KOPT-K1 (cell line): ENCODE measurements around the gene TBX4.
"Not testable (repeated sequence)": the region's sequence is repeated elsewhere in the genome, so short reads cannot be mapped to it uniquely, and the experiment has no call there.

ENCODE experiments used
- H3K27ac ChIP-seq: fragments of 200-600 bp; sonication (generic); 2 replicates; pipeline ENCODE4 v1.5.1; 2016; ENCODE audit warnings: antibody characterized with exemption, mild to moderate bottlenecking, low read depth, low read length; ENCODE audit not compliant: poor library complexity, severe bottlenecking
- H3K36me3 ChIP-seq: fragments of 200-600 bp; sonication (generic); 2 replicates; pipeline ENCODE4 v1.5.1; 2017; ENCODE audit warnings: antibody characterized with exemption, mild to moderate bottlenecking, low read length, moderate library complexity; ENCODE audit not compliant: insufficient read depth
- H3K9me3 ChIP-seq: fragments of 200-600 bp; sonication (generic); 2 replicates; pipeline ENCODE4 v1.5.1; 2017; ENCODE audit warnings: antibody characterized with exemption, low read length, mild to moderate bottlenecking; ENCODE audit not compliant: insufficient read depth, poor library complexity, severe bottlenecking

TBX4 gene

DNA sequence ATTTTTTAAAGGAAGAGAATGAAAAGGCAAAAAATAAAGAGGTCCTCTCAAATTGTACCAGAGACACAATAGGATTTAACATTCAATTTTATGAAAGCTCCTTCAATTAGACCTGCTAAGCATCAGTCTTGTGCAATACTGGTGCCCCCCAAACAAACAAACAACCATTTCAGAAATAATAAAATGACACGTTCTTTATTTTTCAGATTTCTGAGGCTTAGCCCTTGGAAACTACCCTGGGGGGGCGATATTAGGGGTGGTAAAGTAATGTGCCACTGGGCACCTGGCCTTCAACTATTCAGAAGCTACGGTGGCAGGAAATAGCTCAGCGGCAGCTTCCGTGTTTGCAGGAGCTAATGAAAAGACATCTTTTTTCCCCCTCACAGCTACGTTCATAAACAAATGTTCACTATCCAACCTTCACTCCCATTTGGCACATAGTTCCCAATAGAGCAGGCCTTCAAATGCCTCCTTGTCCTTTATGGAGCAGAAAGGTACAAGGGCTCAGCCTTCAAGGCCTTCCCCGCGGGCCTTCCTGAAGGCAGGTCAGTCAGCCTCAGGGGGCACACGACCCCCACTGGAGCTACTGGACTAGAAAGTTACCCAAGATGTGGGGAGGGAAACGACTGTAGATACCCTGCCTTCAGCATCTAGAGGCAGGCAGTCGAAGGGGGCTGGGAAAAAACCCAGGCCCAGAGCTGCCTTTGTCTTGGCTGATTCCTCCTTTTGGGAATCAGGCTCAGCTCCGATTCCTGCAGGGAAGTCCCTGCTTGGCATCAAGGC lies 44.1 kb downstream of the TBX4 start:
- no peaks in the 10 kb centered on the region for H3K9me3 ChIP-seq
- H3K36me3 ChIP-seq, result no peaks in the 10 kb centered on the region
- H3K27ac ChIP-seq, result no peak overlapping the region

DNA sequence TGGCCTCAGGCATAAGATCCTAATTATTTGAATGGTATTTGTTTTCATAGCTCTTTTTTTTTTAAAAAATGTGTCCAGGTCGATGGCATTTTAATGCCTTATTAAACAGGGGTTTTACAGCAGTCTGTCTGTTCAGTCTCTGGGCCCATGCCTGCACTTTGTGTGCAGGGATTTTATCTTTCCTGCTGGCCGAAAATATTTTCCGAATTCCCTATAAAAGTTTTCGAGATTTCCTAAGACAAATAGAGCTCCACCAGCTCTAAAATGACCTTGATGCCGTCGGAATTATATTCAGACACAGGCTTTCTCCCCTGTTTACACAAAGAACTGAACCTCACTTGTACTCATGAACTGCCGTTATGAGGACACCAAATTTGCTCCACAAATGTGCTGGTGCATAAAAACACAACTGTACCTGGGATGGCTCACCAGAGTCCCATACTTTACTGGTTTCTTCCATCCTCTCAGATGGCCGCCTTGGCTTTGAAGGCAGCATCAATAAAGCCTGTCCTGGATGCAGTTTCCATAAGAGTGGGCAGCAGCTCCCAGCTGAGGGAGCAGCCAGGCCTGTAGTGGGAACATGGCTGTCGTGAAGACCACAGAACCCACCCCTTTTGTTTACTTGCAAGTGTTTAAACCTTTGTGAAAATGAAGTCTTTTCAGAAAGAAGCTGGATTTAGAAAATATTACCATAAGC lies 44.9 kb downstream of the TBX4 start:
- Histone ChIP-seq H3K9me3 (no peaks in the 10 kb centered on the region), H3K36me3 (no peaks in the 10 kb centered on the region), H3K27ac (no peak overlapping the region)

DNA sequence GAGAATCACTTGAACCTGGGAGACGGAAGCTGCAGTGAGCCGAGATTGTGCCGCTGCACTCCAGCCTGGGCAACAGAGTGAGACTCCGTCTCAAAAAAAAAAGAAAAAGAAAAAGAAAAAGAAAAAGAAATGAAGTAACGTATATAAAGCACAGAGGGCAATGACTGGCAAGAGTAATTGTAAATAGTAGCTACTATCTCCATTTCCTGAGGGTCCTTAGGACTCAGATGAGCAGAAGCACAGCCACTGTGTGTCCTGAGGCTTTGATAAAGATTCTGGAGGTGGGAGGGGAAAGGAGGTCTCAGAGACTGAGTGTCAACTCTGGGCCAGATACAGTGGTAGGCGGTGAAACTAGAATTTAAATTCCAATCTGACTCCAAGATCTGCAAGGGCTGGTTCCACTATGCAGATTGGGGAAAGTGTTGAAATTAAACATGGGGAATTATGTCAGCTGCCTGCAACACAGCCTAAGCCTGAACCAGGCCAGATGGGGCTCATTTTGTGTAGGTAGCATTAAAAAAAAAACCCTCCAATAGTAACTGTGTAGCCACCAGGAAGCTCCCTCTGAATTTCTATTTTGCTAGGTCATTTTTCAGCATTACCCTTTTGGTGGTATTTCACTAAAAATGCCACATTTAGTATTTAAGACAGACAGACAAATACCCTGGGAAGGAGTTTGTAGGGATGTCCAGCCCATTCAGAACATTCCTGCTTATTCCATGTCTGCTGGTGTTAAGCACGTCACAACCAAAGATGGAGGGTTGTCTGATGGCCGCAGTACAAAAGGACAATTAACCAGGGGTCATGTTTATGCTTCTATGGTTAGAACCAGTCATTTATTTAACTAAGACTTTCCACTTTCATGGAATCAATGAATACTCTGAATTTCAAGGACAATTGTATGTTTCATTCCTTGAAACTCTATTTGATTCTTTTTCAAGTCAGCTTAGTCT lies 46.1 kb downstream of the TBX4 start:
- Histone ChIP-seq H3K27ac (no peak overlapping the region), H3K9me3 (no peaks in the 10 kb centered on the region), H3K36me3 (no peaks in the 10 kb centered on the region)

DNA sequence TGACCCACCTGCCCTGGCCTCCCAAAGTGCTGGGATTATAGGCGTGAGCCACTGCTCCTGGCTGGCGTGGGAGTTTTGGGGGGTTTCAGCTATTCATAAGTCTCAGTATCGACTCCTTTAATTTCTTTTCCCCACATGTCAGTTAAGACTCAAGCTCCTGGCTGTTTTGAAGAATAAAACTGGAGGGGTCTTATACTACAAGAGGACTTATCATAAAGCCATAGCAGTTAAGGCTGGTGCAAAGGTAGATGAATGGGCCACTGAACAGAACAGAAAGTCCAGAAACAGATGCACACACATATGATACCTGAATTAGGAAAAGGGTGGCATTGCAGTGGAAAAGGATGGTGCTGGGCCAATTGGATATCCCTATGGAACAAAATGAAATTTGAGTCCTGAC lies 47.4 kb downstream of the TBX4 start:
- Histone ChIP-seq H3K9me3 (no peaks in the 10 kb centered on the region), H3K27ac (no peak overlapping the region), H3K36me3 (no peaks in the 10 kb centered on the region)

DNA sequence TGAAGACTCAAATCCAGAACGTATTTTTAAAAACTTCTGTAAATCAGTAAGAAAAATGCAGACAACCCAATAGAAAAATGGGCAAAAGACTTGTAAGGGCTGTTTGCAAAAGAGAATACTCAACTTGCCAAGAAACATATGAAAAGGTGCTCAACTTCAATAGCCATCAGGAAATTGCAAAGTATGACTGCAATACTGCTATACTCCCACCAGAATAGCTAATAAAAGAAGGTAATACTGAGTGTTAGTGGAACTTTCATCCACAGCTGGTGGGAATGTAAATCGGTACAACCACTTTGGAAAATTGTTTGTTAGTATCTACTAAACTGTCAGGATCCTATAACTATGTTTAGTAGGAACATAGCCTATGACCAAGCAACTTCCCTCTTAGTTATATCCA lies 48.1 kb downstream of the TBX4 start:
- Histone ChIP-seq H3K36me3 (no peaks in the 10 kb centered on the region), H3K9me3 (no peaks in the 10 kb centered on the region), H3K27ac (no peak overlapping the region)

DNA sequence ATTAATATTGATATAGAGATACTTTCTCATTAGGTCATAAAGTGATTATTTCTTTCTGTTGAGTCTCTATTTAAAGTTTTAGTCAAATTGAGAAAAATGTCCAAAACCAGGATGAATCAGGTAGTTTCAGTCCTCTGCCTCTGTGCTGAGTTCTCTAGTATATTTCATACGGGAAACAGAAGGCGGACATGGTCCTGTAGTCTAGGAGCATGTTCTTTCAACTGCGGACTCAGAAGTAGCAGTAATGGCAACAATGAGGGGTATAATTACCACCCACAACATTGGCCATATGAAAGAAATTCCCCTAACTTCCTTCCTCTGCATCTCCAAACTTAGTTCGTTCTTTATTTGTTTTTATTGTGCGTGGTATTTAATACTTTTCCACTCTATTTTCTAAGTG lies 50.1 kb downstream of the TBX4 start:
- no peak overlapping the region for H3K27ac ChIP-seq
- H3K9me3 ChIP-seq, result no peaks in the 10 kb centered on the region
- no peaks in the 10 kb centered on the region for H3K36me3 ChIP-seq

DNA sequence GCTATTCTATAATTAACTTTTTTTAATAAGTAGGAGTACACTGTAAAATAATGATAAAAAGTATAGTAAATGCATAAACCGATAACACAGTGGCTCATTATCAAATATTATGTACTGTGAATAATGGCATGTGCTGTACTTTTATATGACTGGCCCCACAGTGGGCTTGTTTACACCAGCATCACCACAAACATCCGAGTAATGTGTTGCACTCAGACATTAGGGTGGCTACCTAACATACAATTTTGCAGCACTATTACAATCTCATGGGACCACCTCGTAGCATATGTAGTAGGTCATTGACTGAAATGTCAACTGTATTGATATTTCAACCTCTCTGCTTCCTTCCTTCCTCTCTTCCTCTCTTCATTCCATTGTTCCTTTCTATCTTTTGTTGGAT lies 51.7 kb downstream of the TBX4 start:
- Histone ChIP-seq H3K9me3 (no peaks in the 10 kb centered on the region), H3K36me3 (no peaks in the 10 kb centered on the region), H3K27ac (no peak overlapping the region)

DNA sequence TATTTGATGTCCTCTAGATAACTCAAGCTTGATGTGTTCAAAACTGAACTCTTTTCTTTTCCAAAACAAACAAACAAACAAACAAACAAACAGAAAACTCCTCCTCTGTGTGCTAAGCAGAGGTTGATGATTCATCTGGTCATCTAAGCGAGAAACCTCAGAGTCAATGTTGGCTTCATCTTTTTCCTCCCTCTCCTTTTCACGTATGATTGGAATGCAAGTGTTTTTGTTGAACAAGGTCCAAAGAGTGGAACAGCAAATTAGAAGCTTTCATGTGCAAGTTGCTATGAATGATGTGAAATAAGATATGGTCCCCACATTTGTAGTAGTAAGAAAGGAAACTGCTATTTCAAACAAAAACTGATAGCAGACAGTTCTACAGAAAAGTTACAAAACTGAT lies 52.5 kb downstream of the TBX4 start:
- H3K9me3 ChIP-seq, result no peaks in the 10 kb centered on the region
- H3K36me3 ChIP-seq, result no peaks in the 10 kb centered on the region
- H3K27ac ChIP-seq, result no peak overlapping the region

DNA sequence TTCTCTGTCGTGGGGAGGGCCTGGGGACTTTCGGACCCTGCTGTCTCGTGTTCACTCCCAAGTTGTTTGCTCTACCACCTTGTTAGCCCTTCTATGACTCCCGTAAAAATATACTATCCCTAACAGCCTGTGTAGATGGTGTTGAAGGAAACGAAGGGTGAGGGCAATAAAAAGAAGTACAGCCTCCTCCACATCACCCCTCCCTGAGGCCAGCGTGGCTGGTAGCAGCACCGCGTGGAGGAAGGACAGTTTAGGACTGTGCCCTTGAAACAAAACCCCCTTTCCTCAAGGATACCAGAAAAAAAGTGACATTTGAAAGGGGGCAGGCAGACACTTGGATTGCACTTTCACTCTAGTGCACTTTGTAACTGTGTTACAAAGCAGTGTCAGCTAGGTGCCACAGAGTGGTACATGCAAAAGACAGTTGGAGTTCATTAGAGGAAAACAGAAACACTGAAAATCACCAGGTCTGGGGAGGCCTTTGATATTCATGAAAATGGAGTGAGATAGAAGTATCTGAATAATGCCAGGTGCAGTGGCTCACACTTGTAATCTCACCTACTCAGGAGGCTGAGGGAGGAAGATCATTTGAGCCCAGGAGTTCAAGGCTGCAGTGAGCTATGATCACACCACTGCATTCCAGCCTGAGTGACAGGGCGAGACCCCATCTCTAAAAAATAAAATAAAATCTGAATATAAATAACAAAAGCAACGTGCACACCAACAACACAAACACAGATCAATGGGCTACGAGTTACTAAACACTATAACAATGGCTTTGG lies 53.8 kb downstream of the TBX4 start:
- Histone ChIP-seq H3K27ac (no peak overlapping the region), H3K36me3 (no peaks in the 10 kb centered on the region), H3K9me3 (no peaks in the 10 kb centered on the region)

DNA sequence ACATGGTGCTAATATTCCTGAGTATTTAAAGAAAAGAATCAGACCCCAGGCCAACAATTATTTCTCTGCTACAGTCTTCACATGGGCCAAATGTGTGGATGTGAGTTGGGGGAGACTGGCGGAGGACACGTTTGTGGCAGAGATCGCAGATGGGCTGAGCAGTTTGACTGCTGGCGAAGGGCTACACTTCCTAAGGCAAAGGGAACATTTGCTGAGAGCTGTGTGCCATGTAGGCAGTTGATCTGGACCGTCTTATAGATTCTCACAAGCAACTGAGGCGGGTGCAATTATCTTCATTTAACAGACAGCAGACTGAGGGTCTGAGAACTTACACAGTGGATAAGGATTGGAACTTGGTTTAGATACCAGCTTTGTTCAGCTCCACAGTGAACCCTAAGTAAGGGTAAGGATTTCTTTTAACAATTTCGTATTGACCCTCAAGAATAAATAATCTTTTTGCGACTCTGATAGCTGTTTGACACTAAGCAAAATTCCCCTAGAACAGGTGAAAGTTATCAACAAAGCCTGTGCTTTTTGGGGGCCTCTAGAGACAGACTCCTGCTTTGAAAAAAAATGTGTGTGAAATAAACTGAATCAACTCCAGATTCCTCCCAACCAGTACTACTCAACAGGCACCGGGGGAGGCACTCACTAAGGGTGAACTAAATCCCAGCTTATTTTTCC lies 55.3 kb downstream of the TBX4 start:
- H3K27ac ChIP-seq, result no peak overlapping the region
- H3K9me3 ChIP-seq, result no peaks in the 10 kb centered on the region
- no peaks in the 10 kb centered on the region for H3K36me3 ChIP-seq

DNA sequence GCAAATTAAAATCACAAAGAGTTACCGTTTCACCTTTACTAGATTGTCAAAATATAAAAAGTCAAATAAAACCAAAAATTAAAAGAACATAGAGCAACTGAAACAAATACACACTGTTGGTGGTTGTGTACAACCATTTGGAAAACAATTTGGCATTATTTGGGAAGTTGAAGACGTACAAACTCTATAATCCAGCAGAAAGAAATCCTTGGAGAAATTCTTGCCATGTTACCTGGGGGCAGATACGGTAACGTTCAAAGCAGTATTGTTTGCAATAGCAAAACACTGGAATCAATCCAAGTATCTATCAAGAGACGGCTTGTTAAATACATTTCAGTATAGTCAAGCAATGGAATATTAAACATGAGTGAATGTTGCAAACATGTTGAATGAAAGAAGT lies 56.7 kb downstream of the TBX4 start:
- no peaks in the 10 kb centered on the region for H3K9me3 ChIP-seq
- no peaks in the 10 kb centered on the region for H3K36me3 ChIP-seq
- no peak overlapping the region for H3K27ac ChIP-seq

DNA sequence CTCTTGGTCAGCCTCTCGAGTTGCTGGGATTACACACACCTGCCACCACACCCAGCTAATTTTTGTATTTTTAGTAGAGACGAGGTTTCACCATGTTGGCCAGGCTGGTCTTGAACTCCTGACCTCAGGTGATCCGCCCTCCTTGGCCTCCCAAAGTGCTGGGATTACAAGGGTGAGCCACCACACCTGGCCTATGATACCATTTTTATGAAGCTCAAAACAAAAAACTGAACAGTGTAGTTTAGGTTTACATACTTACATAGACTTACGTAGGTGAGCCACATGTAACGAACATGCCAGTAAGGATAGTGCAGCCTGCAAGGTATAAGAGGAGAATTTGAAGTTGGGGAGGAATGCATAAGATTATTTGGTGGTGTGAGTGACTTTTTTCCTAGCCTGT lies 57.2 kb downstream of the TBX4 start:
- not testable (repeated sequence) for H3K27ac ChIP-seq, H3K9me3 ChIP-seq, H3K36me3 ChIP-seq

DNA sequence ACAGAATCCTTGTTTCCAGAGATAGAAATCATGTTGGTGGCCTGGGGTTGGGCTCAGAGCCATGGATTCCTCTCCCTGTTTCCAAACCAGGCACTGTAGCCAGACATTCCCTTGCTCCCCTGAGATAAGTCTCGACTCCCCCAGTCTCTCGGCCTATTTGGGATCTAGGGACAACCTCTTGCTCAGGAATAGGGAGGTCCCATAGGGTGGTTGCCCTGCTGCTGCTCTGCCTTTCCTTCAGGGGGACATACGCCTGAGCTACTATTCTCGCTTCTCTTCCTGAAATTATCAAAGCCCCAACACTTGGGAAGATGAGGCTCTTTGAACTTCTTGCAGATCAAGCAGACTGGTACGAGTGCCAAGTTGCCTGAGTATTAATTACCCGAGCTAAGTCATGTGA lies 58.0 kb downstream of the TBX4 start:
- Histone ChIP-seq H3K9me3 (no peaks in the 10 kb centered on the region), H3K36me3 (no peaks in the 10 kb centered on the region), H3K27ac (no peak overlapping the region)

DNA sequence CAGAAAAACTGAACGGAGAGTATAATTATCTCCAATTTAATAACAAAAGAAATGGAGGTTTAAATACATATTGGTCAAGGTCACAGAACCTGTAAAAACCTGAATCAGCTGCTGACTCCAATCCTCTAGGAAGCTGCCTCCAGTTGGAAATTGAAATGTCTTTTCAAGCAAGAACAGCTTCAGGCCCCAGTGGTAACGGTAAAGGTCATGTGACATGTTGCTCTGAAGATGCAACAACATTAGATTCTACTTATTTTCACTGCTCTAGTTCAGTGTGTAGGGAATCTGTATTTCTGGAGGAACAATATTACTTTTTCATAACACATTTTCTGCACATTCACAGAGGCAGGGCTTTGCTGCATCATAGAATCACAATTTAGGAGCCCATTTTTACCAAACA lies 58.8 kb downstream of the TBX4 start:
- no peaks in the 10 kb centered on the region for H3K9me3 ChIP-seq
- H3K36me3 ChIP-seq, result no peaks in the 10 kb centered on the region
- H3K27ac ChIP-seq, result no peak overlapping the region
